K562 (cell line): ENCODE data around the gene SLC12A9.

Source experiments
- CTCF ChIP-seq, 3 experiments: IDR thresholded peaks in 2 of 3; conservative IDR thresholded peaks in 1 of 3; 2 replicates each; pipeline ENCODE4 v1.5.1; 2011 to 2012; ENCODE audit warnings: low read length in 3 of 3, mild to moderate bottlenecking in 3 of 3, control low read depth in 2 of 3, improper control_type of control experiment in 1 of 3, inconsistent platforms in 1 of 3, low read depth in 1 of 3, mixed read lengths in 1 of 3, moderate library complexity in 1 of 3; ENCODE audit not compliant: insufficient read depth in 2 of 3
- POLR2A ChIP-seq: fragments of 450-650 bp; conservative IDR thresholded peaks from 2 replicates; pipeline ENCODE4 v1.6.1; 2016
- ZNF780A ChIP-seq: fragments of 250-450 bp; sonication (Bioruptor Pico); IDR thresholded peaks from 2 replicates; pipeline ENCODE4 v1.5.0; 2021; ENCODE audit warnings: mild to moderate bottlenecking

- TF ChIP-seq CTCF (IDR thresholded peaks at IDR 0.05 in 2 of 3, conservative IDR thresholded peaks at IDR 0.05 in 1 of 3; ENCODE audit: insufficient read depth in 2 of 3, low read depth in 1 of 3, low read length in 3 of 3): no peak
- TF ChIP-seq POLR2A: no peak
- TF ChIP-seq ZNF780A (CRISPR knock-in tag): no peak
These were observed 29.4 kb upstream of the SLC12A9 start for GRCh38 chr7:100823140-100823525.
